Measurements from ENCODE around the gene SCAPER.
"Not testable (repeated sequence)": the region's sequence is repeated elsewhere in the genome, so short reads cannot be mapped to it uniquely, and the experiment has no call there.

The SCAPER gene

DNA sequence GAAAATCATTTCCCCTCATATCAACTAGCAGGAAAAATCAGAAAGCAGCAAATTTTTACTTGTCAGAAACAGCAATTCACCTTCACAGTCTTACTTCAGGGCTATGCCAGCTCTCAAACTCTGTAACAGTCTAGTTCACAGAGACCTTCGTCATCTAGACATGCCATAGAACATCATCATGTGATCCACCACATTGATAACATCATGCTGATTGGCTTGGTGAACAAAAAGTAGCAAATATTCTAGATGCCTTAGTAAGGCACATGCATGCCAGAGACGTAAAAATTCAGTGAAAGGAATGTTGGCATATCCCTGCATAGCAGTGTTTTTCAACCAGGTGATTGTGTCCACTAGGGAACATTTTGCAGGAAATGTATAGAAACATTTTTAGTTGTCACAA lies 8.6 kb upstream of the SCAPER start:
- DNase-seq (ENCODE audit: low read depth), result no peak

- no peak for DNase-seq (ENCODE audit: low read depth)
Observed at GRCh38 chr15:76912430-76912829, 7.3 kb upstream of the SCAPER start.

DNA sequence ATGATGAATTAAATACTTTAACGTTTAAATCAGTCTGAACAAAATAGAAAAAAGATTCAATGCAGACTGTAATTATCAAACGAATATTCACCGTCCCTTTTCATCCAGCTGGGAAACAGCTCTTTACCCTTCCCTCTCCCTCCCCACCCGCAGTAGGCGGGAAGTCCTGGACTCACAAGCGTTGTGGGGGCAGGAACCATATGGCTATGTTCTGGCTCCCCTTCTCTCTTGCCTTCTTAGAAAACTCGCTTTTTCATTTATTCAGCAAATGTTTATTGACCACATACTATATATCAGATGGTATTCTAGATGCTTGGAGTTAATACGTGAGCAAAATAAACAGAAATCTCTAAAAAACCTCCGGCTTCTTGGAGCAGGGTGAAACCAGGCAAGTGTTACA lies 715 bp upstream of the SCAPER start:
- no peak for DNase-seq (ENCODE audit: low read depth)

GRCh38 chr15:76904461-76905012 lies 603 bp downstream of the SCAPER start:
- no peak for DNase-seq (ENCODE audit: low read depth)

DNA sequence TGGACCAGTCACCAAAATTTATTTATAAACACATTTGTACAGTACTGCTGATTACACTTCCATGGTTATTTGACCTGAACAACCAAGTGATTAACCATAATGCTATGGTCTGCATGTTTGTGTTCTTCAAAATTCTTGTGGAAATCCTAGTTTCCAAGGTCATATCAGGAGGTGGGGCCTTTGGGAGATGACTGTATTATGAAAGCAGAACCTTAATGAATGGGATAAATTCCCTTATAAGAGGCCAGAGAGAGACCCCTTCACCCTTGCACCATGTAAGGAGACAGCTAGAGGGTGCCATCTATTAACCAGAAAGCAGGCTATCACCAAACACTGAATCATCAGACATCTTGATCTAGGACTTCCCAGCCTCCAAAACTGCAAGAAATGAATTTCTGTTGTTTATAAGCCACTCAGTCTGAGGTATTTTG lies 1.9 kb downstream of the SCAPER start:
- peak; percentile 32 for DNase-seq (ENCODE audit: low read depth)

DNA sequence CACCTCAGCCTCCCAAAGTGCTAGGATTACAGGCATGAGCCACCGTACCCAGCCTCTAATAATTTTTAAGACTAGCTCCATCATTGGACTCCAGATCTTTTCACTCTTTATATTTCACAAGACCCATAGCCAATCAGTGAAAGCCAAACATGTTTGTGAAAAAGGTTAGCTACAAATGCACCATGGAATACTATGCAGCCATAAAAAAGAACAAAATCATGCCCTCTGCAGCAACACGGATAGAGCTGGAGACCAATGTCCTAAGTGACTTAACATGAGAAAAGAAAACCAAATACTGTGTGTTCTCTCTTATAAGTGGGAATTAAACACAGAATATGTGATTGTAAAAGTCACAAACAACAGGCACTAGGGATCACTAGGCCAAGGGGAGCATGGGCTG lies 3.2 kb downstream of the SCAPER start:
- no peak for DNase-seq (ENCODE audit: low read depth)

- DNase-seq (ENCODE audit: low read depth), result not testable (repeated sequence)
Observed at GRCh38 chr15:76899931-76900310, 5.2 kb downstream of the SCAPER start.

- not testable (repeated sequence) for DNase-seq (ENCODE audit: low read depth)
Observed at GRCh38 chr15:76899176-76899930, 5.8 kb downstream of the SCAPER start.

- no peak for DNase-seq (ENCODE audit: low read depth)
Observed at GRCh38 chr15:76898102-76898501, 7.0 kb downstream of the SCAPER start.

- DNase-seq (ENCODE audit: low read depth), result no peak
Observed at GRCh38 chr15:76894174-76894573, 11.0 kb downstream of the SCAPER start.

- not testable (repeated sequence) for DNase-seq (ENCODE audit: low read depth)
Observed at GRCh38 chr15:76892836-76893235, 12.3 kb downstream of the SCAPER start.

DNA sequence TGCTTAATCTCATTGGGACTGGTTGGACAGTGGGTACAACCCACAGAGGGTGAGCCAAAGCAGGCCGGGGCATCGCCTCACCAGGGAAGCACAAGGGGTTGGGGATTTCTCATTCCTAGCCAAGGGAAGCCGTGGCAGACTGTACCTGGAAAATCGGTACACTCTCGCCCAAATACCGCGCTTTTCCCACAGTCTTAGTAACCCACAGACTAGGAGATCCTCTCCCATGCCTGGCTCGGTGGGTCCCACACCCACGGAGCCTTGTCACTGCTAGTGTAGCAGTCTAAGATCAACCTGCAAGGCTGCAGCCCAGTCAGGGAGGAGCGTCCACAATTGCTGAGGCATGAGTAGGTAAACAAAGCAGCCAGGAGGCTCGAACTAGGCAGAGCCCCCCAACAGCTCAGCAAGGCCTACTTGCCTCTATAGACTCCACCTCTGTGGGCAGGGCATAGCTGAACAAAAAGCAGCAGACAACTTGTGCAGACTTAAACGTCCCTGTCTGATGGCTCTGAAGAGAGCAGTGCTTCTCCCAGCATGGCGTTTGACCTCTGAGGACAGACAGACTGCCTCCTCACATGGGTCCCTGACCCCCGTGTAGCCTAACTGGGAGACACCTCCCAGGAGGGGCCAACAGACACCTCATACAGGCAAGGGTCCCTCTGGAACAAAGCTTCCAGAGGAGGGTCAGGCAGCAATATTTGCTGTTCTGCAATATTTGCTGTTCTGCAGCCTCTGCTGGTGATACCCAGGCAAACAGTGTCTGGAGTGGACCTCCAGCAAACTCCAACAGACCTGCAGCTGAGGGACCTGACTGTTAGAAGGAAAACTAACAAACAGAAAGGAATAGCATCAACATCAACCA lies 17.6 kb downstream of the SCAPER start:
- DNase-seq (ENCODE audit: low read depth), result not testable (repeated sequence)

- DNase-seq (ENCODE audit: low read depth), result no peak
Observed at GRCh38 chr15:76885212-76885611, 19.9 kb downstream of the SCAPER start.

DNA sequence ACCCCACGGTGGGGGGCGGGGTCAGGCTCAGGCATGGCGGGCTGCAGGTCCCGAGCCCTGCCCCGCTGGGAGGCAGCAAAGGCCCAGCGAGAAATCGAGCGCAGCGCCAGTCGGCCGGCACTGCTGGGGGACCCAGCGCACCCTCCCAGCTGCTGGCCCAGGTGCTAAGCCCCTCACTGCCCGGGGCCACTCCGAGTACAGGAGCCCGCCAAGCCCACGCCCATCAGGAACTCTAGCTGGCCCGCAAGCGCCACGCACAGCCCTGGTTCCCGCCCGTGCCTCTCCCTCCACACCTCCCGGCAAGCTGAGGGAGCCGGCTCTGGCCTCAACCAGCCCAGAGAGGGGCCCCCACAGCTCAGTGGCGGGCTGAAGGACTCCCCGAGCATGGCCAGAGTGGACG lies 29.2 kb downstream of the SCAPER start:
- no peak for DNase-seq (ENCODE audit: low read depth)

DNA sequence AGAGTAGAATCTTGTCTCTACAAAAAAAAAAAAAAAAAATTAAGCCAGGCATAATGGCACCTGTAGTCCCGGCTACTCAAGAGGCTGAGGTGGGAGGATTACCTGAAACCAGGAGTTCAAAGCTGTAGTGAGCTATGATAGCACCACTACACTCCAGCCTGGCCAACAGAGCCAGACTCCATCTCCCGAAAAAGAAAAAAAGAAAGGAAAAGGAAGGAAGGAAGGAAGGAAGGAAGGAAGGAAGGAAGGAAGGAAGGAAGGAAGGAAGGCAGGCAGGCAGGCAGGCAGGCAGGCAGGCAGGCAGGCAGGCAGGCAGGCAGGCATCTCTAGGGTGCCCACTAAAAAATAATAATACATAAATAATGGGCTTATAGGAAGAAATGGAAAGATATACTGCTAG lies 32.1 kb downstream of the SCAPER start:
- not testable (repeated sequence) for DNase-seq (ENCODE audit: low read depth)

GRCh38 chr15:76871930-76872329 lies 33.2 kb downstream of the SCAPER start:
- DNase-seq (ENCODE audit: low read depth), result no peak

DNA sequence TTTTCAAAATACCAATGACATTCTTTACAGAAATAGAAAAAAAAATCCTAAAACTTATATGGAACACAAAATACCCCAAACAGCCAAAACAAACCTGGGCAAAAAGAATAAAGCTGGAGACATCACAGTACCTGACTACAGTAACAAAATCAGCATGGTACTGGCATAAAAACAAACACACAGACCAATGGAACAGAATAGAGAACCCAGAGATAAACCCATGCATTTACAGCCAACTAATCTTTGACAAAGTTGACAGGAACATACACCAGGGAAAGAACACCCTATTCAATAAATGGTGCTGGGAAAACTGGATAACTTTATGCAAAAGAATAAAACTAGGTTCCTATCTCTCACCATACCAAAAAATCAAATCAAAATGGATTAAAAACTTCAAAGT lies 36.4 kb downstream of the SCAPER start:
- DNase-seq (ENCODE audit: low read depth), result no peak

DNA sequence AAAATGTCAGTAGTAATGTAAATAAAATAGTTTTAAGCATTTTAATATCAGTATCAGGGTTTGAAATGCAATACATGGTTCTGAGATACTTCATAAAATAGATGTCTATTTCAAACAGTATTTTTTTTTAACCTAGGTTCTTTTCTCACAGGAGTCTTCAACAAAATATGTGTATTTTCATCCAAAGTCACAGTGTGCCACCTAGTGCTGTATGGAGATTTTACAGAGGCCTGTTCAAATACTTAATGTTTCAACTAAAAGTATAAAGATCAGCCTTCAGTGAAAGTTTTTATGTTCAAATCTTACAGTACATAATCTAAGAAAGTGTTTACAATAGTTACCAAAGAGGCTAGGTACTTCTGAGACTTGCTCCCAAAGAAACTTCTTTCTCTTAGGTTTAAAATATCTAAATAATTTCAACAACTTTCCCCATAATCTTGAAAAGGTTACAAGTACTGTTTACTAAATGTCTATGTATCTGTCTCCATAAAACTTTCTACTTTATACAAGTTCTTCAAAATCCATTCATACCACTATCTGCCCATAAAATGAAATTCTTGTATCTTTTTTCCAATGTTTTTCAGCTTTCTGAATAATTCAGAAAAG lies 38.3 kb downstream of the SCAPER start:
- DNase-seq (ENCODE audit: low read depth), result peak; percentile 13

DNA sequence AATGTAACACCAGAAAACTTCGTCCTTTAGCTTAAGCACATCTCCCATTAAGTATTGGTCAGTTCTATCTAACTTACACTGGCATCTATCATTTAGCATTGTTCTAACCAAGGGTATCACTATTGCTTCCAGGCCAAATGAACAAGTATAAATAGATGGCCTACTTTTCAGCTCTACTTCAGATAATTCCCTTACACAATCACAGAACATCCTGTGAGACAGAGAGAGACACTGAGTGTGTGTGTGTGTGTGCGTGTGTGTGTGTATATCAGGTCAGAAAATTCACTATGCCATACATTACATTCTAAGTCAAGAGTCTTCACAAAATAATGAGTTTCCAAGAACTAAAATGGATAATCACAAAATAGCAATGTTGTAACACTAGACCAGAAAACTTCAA lies 39.1 kb downstream of the SCAPER start:
- peak; percentile 25 for DNase-seq (ENCODE audit: low read depth)

DNA sequence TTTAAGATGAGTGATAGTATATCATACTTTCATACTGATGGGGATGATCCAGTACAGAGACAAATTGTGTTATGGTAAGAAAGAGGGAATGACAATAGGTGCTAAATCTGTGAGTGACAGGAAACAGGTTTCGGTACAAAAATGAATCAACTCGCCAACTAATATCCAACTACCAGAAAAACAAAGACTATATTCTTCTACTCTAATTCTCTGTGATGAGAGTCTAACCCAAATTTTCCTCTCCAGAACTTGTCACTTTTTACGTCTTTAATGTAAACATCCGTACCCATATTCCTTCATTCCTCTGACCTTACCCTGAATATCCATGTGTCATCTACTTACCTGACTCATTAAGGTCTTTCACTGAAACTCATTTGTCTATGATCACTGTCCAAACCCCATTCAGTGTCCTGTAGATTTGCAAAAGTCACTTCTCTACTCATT lies 39.6 kb downstream of the SCAPER start:
- DNase-seq (ENCODE audit: low read depth), result no peak

GRCh38 chr15:76864586-76864985 lies 40.6 kb downstream of the SCAPER start:
- no peak for DNase-seq (ENCODE audit: low read depth)

DNA sequence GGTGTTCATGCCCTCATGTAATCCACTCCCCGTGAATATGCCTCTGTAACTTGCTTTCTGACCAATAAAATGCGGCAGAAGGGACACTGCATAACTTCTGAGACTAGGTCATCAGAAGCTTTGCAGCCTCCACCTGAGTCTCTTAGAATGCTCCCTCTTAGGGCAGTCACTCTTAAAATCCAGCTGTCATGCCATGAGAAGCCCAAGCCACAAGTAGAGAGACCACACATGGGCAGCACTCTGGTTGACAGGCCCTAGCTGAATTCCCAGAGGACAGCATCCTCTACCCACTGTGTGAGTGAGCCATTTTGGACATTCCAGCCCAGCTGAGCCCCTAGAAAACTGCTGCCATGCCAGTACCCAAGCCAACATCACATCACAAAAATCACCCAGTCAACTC lies 41.4 kb downstream of the SCAPER start:
- no peak for DNase-seq (ENCODE audit: low read depth)

DNA sequence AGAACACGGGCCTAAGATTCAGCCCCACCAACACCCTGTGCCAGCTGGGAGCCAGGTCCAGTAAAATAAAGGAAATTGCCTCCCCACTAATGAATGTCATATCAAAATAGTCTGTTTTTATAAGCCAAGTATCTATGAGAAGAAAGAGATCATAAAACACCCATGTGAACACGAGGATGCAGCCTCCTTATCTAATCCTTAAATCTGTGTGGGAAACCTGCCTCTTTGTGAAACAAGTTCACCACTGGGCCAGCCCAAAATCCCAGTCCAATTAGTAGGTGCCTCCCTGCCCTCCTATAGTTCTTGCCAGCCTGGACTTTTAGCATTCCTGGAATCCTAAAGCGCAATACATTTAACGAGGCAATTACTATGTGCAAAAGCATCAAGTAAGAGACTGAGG lies 42.0 kb downstream of the SCAPER start:
- DNase-seq (ENCODE audit: low read depth), result no peak
